NCI-H2171 (cell line): ENCODE results near the gene MYOCOS.

ENCODE experiments used
- DNase-seq: peaks from one replicate; lab custom pipeline; 2025; lab: John Stamatoyannopoulos, UW

Gene MYOCOS

DNA sequence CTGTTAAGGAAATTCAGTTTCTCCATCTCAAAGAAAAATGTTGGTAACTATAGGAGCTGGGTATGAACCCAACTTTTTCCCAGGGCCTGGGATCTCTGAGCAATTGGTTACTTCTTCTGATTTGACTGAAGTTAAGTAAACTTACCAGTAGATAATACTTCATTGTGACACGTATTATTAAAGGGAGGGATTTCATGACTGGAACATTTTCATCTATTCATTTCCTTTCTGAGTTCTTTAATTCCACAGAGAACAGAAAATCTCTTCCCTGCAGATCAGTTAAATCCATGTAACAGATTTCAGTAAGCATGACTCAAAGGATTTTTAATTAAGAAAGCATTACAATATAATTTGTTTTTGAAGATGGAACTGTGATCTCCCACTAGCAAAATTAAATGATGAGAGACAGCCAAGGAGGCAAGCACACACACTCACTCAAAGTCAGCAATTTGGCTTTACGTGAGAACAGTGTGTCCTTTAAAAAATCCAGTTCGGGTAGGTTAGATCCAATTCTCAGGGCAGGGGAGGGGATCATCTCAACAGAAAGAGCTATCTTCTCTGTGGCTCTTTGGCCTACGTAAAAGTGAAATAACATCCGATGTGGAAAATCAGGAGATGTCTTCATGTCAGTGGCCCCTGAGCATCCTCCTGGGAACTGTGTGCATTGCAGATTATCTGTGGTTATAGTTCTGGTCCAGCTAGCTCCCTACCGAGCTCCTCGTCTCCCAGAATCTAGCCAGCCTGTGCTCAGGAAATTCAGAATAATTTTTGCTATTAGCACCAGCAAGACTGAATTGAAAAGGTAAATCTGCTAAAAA lies 41.2 kb downstream of the MYOCOS start:
- DNase-seq, result no peak

DNA sequence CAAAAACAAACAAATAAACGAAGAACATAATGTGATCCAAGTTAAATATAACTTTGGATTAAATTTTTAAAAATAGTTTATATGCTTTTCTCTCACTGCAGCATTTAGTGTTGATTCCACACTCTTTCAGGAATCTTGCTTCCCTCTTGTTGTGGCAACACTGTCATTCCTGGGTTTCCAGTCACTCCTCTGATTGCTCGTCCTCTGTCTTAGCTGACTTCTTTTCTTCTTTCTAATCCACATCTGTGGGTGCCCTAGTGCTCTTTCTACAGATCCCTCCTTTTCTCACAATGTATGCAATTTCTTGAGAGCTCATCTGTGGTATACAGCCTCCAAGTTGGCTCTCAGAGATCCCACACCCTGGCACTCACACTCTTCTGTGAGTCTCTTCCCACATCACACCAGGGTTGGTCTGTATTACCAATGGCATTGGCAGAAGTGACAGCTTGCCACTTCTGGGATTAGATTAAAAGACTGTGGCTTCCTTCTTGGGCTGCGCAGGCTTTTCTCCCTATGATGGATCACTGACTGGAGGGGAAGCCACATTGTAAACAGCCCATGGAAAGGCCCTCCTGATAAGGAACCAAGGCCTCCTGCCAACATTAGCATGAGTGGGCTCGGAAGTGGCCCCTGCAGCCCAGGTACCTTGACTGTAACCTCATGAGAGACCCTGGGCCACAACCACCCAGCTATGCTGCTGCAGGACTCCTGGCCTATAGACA lies 42.0 kb downstream of the MYOCOS start:
- DNase-seq, result no peak

DNA sequence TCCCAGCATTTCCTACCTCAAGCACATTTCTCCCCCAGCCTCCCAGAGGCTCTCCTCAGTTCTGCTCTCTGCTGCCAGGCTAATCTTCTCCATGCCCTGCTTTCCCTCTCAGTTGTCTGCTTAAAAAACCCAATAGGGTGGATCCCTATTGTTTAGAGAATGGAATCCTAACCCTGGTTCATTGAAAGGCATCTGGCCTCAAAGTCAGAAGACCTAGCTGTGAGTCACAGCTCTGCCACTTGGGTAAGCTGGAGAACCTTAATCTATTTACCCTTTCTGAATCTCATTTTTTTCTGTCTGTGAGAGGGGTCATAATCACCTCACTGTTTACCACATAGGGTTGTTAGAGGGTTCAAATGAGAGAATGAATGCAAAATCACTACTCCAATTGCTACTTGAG lies 42.9 kb downstream of the MYOCOS start:
- no peak for DNase-seq

DNA sequence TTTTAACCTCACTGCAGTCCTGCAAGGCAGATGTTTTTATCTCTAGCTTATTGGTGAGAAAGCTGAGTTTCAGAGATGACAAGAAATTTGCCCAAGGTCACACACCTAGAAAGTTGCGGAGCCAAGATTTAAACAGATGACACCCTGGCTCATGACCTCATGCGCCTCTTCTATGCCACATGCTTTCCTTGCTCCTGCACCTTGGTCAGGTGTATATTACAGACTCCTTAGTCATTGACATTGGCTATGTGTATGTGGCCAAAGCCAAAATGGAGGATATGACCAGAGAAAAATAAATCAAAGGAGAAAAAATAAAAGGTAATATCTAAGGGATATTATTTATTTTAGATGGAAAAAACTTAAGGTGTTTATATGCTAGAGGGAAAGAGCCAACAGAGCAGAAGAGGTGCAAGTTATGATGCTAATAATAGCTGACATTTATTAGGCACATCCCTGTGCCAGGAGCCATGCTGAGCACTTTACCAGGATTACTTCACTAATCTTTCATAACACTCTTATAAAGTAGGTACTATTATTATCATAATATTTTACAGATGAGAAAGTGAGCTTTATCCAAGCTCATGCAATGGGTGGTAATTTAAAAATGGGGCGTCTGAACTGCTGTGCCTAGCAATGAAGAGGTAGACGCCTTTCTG lies 44.2 kb downstream of the MYOCOS start:
- no peak for DNase-seq

DNA sequence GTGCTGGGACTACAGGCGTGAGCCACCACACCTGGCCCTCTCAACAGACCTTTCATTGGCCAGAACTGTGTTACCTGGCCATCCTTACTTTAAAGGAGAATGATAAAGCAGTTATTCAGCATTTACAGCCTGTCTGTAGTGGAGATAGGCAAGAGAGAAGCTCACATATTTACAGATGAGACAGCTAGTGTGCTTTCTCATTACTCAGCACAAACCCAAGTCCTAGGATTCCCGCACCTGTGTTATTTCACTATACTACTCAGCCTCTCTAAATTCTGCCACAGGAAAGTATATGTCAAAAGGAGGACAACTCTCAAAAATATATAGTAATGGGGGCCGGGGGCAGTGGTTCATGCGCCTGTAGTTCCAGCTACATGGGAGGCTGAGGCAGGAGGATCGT lies 46.3 kb downstream of the MYOCOS start:
- no peak for DNase-seq

DNA sequence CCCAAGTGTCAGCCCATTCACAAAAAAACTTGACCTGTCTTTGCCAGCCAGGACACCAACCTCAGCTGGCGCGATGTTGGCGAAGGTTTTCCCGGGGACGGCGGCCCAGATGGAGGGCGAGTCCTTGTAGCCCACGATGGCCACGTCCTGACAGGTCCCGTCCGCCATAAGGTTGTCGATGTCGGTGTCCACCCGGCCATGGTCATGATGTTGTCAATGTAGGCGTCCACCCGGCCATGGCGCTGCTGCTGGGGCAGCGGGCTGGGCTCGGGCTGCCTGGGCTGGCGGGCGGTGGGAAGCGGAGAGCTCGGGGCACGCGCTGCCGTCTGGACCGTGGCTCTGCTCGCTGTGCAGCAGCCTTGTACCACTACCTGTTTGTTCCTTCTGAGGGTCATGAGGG lies 48.7 kb downstream of the MYOCOS start:
- DNase-seq, result no peak

DNA sequence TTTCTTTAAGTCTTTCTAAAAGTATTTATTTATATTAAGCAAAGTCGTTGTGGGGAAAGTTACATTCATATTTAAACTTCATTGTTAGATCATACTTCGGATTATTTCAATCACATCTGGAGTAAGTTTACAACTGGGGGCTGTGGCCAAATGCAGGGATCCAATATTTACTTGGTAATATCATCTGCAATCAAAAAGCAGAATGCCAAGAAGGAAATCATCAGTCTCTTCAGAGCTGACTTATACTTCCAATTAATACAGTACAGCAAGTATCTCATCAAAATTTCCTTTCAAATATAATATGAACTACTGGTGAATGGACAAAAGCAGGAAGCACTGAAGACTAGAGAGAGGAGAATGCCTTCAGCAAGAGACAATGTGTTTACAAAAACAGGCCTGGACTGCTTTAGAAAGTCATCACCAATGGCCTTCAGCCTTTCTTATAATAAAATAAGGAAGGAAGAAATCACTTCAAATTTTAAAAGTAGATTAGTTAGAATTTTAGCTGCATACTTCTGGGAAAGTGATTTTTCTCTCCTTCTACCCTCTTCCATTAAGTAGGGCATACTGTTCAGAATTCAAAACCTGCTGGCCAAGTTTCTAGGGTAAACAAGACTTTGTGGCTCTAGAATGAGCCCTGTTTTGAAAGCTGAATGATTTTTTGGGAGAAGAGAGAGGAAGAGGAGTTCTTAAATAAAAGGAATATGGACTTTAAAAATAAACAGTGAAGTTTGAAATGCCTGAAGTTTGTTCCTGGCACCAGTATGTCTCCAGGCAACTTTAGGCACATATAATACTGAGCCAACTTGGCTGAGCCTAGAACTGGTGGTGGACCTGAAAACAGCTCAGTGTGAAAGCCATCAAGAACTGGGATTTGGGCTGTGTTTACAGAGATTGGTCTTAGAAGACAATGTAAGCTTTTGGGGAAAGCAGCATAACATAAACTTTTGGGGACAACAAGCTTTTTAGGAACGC lies 52.7 kb downstream of the MYOCOS start:
- DNase-seq, result no peak
